ENCODE data around the gene GARIN5A.
"Not testable (repeated sequence)": the region's sequence is repeated elsewhere in the genome, so short reads cannot be mapped to it uniquely, and the experiment has no call there.

Gene GARIN5A

DNA sequence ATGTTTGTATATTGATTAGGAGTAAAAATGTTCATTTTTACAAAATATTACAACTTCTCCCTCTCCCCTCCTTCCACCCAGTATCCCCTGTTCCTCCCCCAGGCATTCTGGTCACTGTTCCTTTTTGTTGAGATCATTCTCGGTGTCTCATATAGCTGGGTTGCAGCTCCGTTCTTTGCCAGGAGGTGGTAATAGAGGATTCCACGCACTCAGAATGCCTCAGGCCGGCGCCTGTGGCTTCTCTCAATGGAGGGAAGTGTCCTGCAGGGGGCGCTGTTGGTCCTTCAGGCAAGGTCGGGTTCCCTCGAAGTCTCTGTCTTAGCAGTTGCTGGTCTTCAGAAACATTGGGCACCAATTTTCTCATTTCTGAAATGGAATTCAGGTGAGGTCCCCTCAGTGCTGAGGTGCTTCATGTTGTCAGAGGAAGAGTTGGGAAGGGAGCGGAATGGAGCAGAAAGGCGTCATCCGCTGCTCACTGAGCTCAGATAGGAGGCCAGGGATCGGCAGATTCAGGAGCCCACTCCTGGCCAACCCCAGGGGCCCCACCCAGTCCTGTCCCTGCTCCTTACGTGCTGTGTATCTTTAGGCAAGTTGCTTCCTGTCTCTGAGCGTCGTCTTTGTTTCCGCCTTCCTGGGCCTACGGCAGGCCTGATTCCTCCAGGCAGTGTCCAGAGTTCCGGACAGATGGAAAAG is 10.3 kb upstream of the GARIN5A start:
- peak in 3 of 5 donors; percentile 32 to 51 (median 35) for DNase-seq

- DNase-seq, result no peak
These were observed 8.8 kb upstream of the GARIN5A start for GRCh38 chr19:50485284-50485955.

DNA sequence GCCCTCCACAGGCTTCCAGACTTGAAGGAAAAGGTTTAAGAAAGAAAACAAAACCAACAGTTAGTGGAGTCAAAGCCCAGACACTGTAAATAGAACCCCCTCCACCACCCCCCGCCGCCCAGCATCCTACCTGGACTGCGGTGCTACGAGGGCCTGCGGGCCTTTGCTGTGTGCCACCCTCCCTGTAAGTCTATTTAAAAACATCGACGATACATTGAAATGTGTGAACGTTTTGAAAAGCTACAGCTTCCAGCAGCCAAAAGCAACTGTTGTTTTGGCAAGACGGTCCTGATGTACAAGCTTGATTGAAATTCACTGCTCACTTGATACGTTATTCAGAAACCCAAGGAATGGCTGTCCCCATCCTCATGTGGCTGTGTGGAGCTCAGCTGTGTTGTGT is 6.3 kb upstream of the GARIN5A start:
- DNase-seq, result no peak

GRCh38 chr19:50482271-50482855 is 5.7 kb upstream of the GARIN5A start:
- no peak for DNase-seq

- no peak for DNase-seq
These were observed 4.9 kb upstream of the GARIN5A start for GRCh38 chr19:50481351-50482149.

GRCh38 chr19:50480281-50481111 is 3.8 kb upstream of the GARIN5A start:
- no peak for DNase-seq

DNA sequence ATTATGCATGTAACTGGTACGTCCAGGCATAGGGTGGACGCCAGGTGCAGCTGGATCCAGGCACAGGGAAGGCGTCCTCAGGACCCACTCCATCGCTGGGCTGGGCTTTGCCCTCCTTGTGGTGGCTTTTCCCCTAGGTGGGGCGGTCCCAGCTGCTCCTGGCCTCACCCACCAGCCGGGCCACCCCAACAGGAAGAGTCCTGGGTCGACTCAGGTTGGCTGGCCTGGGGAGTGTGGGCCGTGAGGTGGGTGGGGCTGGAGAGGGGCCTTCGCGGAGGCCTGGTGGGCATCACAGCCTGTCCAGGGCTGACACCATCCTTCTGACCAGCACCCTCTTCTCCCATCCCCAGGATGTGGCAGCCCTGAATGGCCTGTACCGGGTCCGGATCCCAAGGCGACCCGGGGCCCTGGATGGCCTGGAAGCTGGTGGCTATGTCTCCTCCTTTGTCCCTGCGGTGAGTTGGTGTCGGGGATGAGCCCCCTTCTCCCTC is 3.2 kb upstream of the GARIN5A start:
- DNase-seq, result no peak

DNA sequence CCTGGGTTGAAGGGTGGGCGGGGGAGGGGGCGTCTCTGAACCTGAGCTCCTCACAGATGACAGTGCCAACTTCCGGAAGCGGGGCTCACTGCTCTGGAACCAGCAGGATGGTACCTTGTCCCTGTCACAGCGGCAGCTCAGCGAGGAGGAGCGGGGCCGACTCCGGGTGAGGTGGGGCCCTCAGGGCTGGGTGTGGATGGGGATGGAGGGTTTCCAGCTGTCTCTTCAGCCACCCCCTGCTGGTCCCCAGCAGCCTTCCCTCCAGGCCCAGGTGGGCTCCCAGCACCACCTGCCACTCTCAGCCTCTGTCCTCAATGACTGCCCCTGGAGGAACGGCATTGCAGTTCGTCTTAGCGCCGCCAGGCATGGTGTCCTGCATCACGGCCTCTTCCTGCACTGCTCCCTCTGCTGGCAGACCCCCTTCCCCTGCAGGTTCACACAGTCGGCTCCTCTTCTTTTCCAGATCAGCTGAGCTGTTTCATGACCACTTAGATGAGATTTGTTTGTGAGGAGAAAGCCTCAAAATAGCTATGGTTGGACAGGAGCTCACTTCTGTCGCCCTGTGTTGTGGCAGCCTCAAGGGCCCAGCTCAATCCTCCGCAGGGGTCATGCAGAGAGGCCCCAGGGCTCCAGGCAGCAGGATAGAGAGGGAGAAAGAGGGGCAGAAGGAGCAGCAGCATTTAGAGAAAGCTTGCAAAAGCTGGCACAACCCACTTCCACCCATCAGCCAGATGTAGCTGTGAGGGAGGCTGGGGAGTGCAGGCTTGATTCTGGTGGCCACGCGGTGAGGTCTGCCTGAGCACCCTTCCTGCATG is 2.5 kb upstream of the GARIN5A start:
- no peak for DNase-seq

- DNase-seq, result no peak
These were observed 1.3 kb upstream of the GARIN5A start for GRCh38 chr19:50477751-50478515.

- no peak for DNase-seq
These were observed 225 bp upstream of the GARIN5A start for GRCh38 chr19:50476907-50477238.

GRCh38 chr19:50475736-50476223 is 868 bp downstream of the GARIN5A start:
- DNase-seq, result no peak

GRCh38 chr19:50475101-50475568 is 1.5 kb downstream of the GARIN5A start:
- no peak for DNase-seq

- DNase-seq, result not testable (repeated sequence)
These were observed 3.3 kb downstream of the GARIN5A start for GRCh38 chr19:50473336-50473735.

DNA sequence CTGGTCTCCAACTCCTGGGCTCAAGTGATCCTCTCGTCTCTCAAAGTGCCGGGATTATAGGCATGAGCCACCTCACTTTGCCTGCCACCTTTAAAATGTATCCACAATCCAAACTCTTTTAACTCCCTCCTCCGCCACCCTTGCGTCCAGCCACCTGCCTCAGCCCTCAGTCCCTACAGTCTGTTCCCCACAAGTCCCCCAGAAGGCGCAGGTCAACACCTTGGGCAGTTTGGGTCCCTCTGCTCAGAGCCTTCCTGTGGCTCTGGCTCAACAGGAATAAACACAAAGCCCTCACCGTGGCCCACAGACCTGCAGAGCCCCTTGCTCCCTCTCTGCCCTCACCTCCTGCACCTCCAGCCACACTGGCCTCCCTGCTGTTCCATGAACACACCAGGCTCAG is 7.8 kb downstream of the GARIN5A start:
- DNase-seq, result no peak

DNA sequence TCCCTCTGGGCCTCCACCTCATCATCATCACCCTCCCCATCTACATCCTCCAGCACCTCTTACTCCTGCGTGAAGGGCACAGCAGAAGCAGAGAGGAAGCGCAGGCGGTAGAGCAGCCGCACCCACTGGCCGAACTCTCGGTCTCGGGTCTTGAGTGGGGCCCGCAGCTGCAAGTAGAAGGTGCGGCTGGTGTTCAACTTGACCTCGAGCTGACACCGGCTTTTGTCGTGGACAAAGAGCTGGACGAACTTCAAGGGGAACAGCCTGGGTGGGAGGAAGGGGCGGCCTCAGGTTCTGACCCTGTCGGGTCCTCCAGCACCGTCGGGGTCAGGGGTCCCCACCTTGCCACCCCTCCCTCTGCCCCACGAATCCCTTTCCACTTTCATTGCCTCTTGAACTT is 9.1 kb downstream of the GARIN5A start:
- no peak for DNase-seq

DNA sequence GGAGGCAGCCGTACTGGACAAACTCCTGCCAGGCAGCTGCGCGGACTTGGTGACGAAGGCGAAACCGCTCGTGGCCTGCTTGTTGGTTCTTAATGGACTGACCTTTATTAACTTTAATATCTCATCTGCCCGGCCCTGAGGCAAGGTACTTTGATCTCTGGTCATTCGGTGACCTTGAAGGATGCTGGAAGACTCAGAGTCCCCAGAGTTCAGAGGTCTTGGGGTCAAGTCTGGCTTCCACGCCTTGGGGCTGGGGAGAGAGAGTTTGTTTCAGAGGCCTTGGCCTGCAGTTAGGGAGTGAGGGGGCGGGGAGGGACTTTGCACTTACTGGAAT is 10.0 kb downstream of the GARIN5A start:
- DNase-seq, result no peak

DNA sequence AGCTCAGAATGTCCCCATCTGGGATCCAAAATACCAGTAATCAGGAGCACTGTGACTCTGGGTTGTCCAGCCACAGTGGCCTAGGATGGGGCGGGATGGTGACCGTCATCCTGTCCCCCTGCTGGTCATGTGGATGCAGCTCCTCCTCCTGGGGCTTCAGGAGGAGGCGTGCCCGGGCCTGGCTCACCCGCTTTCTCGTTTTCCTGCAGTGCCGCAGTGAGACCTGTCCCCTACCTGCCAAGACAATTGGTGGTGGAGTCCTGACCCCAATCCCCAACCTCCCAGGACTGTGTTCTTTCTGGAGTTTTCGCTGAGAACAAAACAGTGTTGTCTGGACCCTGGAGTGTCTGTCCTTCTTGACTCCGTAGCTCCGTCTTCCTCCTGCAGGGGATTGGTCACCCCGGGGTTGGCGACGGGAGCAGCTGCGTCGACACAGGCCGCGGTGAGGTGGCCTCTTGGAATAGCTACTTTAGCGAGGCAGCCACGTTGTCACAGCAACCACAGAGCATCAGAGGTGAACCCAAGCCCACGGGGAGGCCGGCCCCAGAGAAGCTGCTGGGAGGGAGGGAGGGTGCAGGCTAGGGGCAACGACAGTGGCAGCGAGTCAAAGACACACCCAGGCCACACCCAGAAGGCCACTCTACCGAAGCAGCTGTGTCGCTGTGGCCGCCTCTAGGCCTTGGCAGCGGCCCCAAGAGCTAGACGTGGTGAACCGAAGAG is 10.5 kb downstream of the GARIN5A start:
- DNase-seq, result no peak

- DNase-seq, result no peak
These were observed 11.6 kb downstream of the GARIN5A start for GRCh38 chr19:50465000-50465399.

GRCh38 chr19:50464348-50464747 is 12.3 kb downstream of the GARIN5A start:
- no peak for DNase-seq

DNA sequence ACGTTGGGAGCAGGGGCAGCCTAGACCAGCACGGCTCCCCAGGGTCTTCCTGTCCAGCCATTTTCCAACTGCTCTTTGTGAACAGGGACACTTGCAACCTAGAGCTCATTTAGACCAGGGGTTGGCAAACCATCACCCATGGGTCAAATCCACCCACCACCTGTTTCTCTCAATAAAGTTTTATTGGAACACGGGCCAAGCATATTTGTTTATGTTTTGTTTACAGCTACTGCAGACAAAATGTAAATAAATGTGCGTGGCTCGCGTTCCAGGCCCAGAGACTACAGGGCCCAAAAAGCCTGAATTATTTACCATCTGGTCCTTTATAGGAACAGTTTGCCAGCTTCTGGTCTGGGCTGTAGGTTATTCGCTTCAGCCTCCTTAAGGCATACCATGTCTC is 13.7 kb downstream of the GARIN5A start:
- no peak for DNase-seq
